HepG2 (cell line): ENCODE data around the gene FRMD6. TPM values are rescaled to one million over a fixed set of nuclear protein-coding genes. Genes with fewer than 3 reads are reported as not detected.
A peak's percentile ranks its signal among the peaks of the same experiment; 100 is the strongest.

Experiments used
- ATF1 ChIP-seq: IDR thresholded peaks from 2 replicates; pipeline ENCODE4 v1.6.1; 2016; ENCODE audit warnings: mild to moderate bottlenecking, control low read depth
- HNF4A ChIP-seq: sonication (generic); formaldehyde crosslinking; IDR thresholded peaks from 2 replicates; pipeline ENCODE4 v1.4.0; 2020; ENCODE audit warnings: missing genetic modification reagents
- MEIS1 ChIP-seq: sonication (generic); formaldehyde crosslinking; IDR thresholded peaks from 2 replicates; pipeline ENCODE4 v1.9.0; 2021; ENCODE audit warnings: mild to moderate bottlenecking, missing genetic modification reagents, moderate library complexity, borderline replicate concordance
- MTF1 ChIP-seq: sonication (generic); formaldehyde crosslinking; IDR thresholded peaks from 2 replicates; pipeline ENCODE4 v1.5.0; 2020; ENCODE audit warnings: missing genetic modification reagents
- MYC ChIP-seq: sonication (generic); formaldehyde crosslinking; IDR thresholded peaks from 2 replicates; pipeline ENCODE4 v1.9.0; 2021; ENCODE audit warnings: missing genetic modification reagents, borderline replicate concordance
- PHF5A ChIP-seq: IDR thresholded peaks from one replicate; pipeline ENCODE4 v1.6.1; 2018; ENCODE audit warnings: low read depth, missing genetic modification reagents; ENCODE audit not compliant: unreplicated experiment
- POLR2AphosphoS5 ChIP-seq: IDR thresholded peaks from 2 replicates; pipeline ENCODE4 v1.6.1; 2012; ENCODE audit warnings: low read depth, low read length
- PRDM4 ChIP-seq: sonication (generic); formaldehyde crosslinking; IDR thresholded peaks from 2 replicates; pipeline ENCODE4 v1.9.0; 2021; ENCODE audit warnings: missing genetic modification reagents, borderline replicate concordance
- RFXAP ChIP-seq: sonication (generic); formaldehyde crosslinking; IDR thresholded peaks from 2 replicates; pipeline ENCODE4 v1.4.0; 2020; ENCODE audit warnings: missing genetic modification reagents, borderline replicate concordance
- SMAD1 ChIP-seq: sonication (generic); formaldehyde crosslinking; IDR thresholded peaks from 2 replicates; pipeline ENCODE4 v1.4.0; 2020; ENCODE audit warnings: missing genetic modification reagents, low read depth, mild to moderate bottlenecking, borderline replicate concordance
- TAF1 ChIP-seq: sonication (generic); formaldehyde crosslinking; IDR thresholded peaks from 2 replicates; pipeline ENCODE4 v1.4.0; 2020; ENCODE audit warnings: missing genetic modification reagents
- TBX2 ChIP-seq: sonication (generic); formaldehyde crosslinking; IDR thresholded peaks from 2 replicates; pipeline ENCODE4 v1.5.0; 2020; ENCODE audit warnings: missing genetic modification reagents, mild to moderate bottlenecking, borderline replicate concordance
- ZBTB34 ChIP-seq: sonication (generic); formaldehyde crosslinking; IDR thresholded peaks from 2 replicates; pipeline ENCODE4 v1.8.0; 2022; ENCODE audit warnings: mild to moderate bottlenecking, missing genetic modification reagents
- ZEB1 ChIP-seq: IDR thresholded peaks from 2 replicates; pipeline ENCODE4 v1.6.1; 2012; ENCODE audit warnings: mild to moderate bottlenecking, low read depth, inconsistent platforms; ENCODE audit not compliant: insufficient replicate concordance
- ZFX ChIP-seq: sonication (generic); formaldehyde crosslinking; IDR thresholded peaks from 2 replicates; pipeline ENCODE4 v1.4.0; 2020; ENCODE audit warnings: mild to moderate bottlenecking, low read depth, missing genetic modification reagents, moderate library complexity
- ZNF225 ChIP-seq: sonication (generic); formaldehyde crosslinking; IDR thresholded peaks from 2 replicates; pipeline ENCODE4 v1.4.0; 2020; ENCODE audit warnings: mild to moderate bottlenecking, missing genetic modification reagents
- ZNF3 ChIP-seq: IDR thresholded peaks from 2 replicates; pipeline ENCODE4 v1.7.0; 2017; ENCODE audit warnings: inconsistent platforms
- ZNF317 ChIP-seq: sonication (generic); formaldehyde crosslinking; IDR thresholded peaks from 2 replicates; pipeline ENCODE4 v1.5.0; 2020; ENCODE audit warnings: mild to moderate bottlenecking, missing genetic modification reagents
- ZNF691 ChIP-seq: sonication (generic); formaldehyde crosslinking; IDR thresholded peaks from 2 replicates; pipeline ENCODE4 v1.4.0; 2020; ENCODE audit warnings: missing genetic modification reagents, low read depth, mild to moderate bottlenecking, borderline replicate concordance
- ZNF782 ChIP-seq: sonication (generic); formaldehyde crosslinking; IDR thresholded peaks from 2 replicates; pipeline ENCODE4 v1.4.0; 2020; ENCODE audit warnings: missing genetic modification reagents, mild to moderate bottlenecking, borderline replicate concordance
- ZSCAN31 ChIP-seq: sonication (generic); formaldehyde crosslinking; IDR thresholded peaks from 2 replicates; pipeline ENCODE4 v1.5.0; 2020; ENCODE audit warnings: low read depth, mild to moderate bottlenecking, missing genetic modification reagents
- polyA plus RNA-seq, 8 experiments: library from polyadenylated mRNA; depleted of rRNA in 3 of 8; stranded (reverse) in 7 of 8; unstranded in 1 of 8; fragments of >200 nt; fragmentation: Illumina TruSeq in 4 of 8; extraction: Trizol in 4 of 8; gene quantifications; 2 replicates each; pipeline versions ENCODE4 v1.2.1 to v1.2.3, GENCODE V29; 2011 to 2016; ENCODE audit warnings: low read depth in 4 of 8, missing spikeins in 1 of 8, mixed read lengths in 1 of 8; ENCODE audit not compliant: insufficient read depth in 1 of 8
- total RNA-seq, 5 experiments: library from RNA; depleted of rRNA; stranded (reverse); fragments of >200 nt; fragmentation: Illumina TruSeq; extraction: Trizol; gene quantifications; 2 replicates each; pipeline ENCODE4 v1.2.3, GENCODE V29; 2016; ENCODE audit warnings: low read depth in 1 of 5
- TF ChIP-seq, protein P1 (sequence below): sonication (generic); formaldehyde crosslinking; conservative IDR thresholded peaks from 2 replicates; pipeline ENCODE4 v1.4.0; 2020; ENCODE audit warnings: missing genetic modification reagents

FRMD6 gene
- total and polyA plus RNA-seq, 2 of the 13 experiments (the other 11 are each of a cell fraction or from before 2014, with no cell fraction given), result 2.4 to 5.4 TPM

- TF ChIP-seq MEIS1 (CRISPR knock-in tag) (no peak), MTF1 (CRISPR knock-in tag) (no peak), ZFX (no peak), ZBTB34 (CRISPR knock-in tag) (no peak), PHF5A (no peak), ZEB1 (no peak), ZNF691 (CRISPR knock-in tag) (no peak), ZSCAN31 (no peak), RFXAP (no peak), ZNF225 (CRISPR knock-in tag) (peak; percentile 77; the same call in 1 of the 2 replicates), TBX2 (CRISPR knock-in tag) (no peak), POLR2AphosphoS5 (no peak), HNF4A (CRISPR knock-in tag) (no peak), TAF1 (CRISPR knock-in tag) (no peak), ZNF782 (no peak), ZNF317 (CRISPR knock-in tag) (no peak), ATF1 (CRISPR knock-in tag) (no peak), ZNF3 (no peak), MYC (CRISPR knock-in tag) (no peak), PRDM4 (CRISPR knock-in tag) (no peak), SMAD1 (CRISPR knock-in tag) (no peak)
- TF ChIP-seq, protein P1, sequence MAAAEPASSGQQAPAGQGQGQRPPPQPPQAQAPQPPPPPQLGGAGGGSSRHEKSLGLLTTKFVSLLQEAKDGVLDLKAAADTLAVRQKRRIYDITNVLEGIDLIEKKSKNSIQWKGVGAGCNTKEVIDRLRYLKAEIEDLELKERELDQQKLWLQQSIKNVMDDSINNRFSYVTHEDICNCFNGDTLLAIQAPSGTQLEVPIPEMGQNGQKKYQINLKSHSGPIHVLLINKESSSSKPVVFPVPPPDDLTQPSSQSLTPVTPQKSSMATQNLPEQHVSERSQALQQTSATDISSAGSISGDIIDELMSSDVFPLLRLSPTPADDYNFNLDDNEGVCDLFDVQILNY (CRISPR knock-in tag), result no peak
Observed at GRCh38 chr14:51650716-51651387, 858 bp upstream of the FRMD6 start (continued).
